ENCODE measurements around the gene MCTP2. TPM values are rescaled to one million over a fixed set of nuclear protein-coding genes. Genes with fewer than 3 reads are reported as not detected.

MCTP2 gene
- total and polyA plus RNA-seq, 2 of the 8 experiments (the other 6 are each of a cell fraction or from before 2014, with no cell fraction given): 3.4 to 4.5 TPM

DNA sequence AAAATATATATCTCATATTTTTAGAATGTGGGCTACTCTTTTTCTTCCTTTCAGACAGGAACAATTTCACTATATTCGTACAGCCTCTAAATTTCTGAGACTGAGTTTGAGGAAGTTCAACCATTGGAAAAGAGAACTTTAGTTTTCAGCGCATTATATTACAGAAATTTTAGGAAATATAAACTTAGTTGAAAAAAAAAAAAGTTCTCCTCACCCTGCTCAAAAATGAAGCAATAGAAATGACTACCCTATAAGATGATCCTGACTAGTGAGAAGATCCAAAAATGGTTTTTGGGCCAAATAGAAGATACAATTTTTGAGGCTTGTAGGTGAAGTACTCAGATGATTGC is 139.6 kb downstream of the MCTP2 start:
- Histone ChIP-seq H3K56ac (replicated peaks; ENCODE audit: insufficient read length, low read depth, low read length) (no peak overlapping the region), H3K9ac (replicated peaks in 1 of 4; ENCODE audit: extremely low read depth in 1 of 4, low read depth in 3 of 4, low read length in 3 of 4) (no peak overlapping the region), H3K9me3 (ENCODE audit: insufficient read depth in 2 of 2, low read depth in 1 of 2, low read length in 1 of 2) (no peaks in the 10 kb centered on the region), H4K5ac (ENCODE audit: insufficient read length, low read depth, low read length) (no peak overlapping the region), H3K18ac (ENCODE audit: extremely low read depth, low read length) (no peak overlapping the region), H3K4me3 (ENCODE audit: extremely low read depth in 1 of 4, insufficient read depth in 2 of 4, low read depth in 3 of 4, low read length in 4 of 4) (no peak overlapping the region), H3K23ac (ENCODE audit: insufficient read length) (no peak overlapping the region), H2AFZ (ENCODE audit: low read length) (no peak overlapping the region), H4K91ac (replicated peaks; ENCODE audit: insufficient read length, low read length) (no peak overlapping the region), H2AK5ac (ENCODE audit: low read depth, low read length) (no peak overlapping the region), H3K27ac (ENCODE audit: low read depth, low read length) (no peak overlapping the region), H3K36me3 (ENCODE audit: control insufficient read depth in 2 of 4, insufficient read depth in 4 of 4, low read length in 3 of 4) (no peaks in the 10 kb centered on the region), H3K4me1 (replicated peaks in 1 of 4; ENCODE audit: control insufficient read depth in 3 of 4, insufficient read depth in 4 of 4, low read length in 3 of 4) (no peaks in the 10 kb centered on the region), H3K79me2 (ENCODE audit: control insufficient read depth in 1 of 2, insufficient read depth in 2 of 2, low read length in 2 of 2) (no peaks in the 10 kb centered on the region), H4K20me1 (replicated peaks in 1 of 2; ENCODE audit: control insufficient read depth in 1 of 2, insufficient read depth in 2 of 2, low read length in 2 of 2) (no peaks in the 10 kb centered on the region), H3K4ac (replicated peaks; ENCODE audit: insufficient read length, low read depth, low read length) (no peak overlapping the region), H2BK120ac (replicated peaks; ENCODE audit: low read depth, low read length) (no peak overlapping the region), H4K8ac (ENCODE audit: extremely low read depth, insufficient read depth, low read length) (no peak overlapping the region), H2BK5ac (ENCODE audit: low read depth, low read length) (no peak overlapping the region), H3K14ac (ENCODE audit: insufficient read length) (no peak overlapping the region), H3K79me1 (ENCODE audit: low read depth, low read length) (no peaks in the 10 kb centered on the region), H2BK12ac (ENCODE audit: low read depth, low read length) (no peak overlapping the region), H3K23me2 (ENCODE audit: low read depth, low read length) (no peaks in the 10 kb centered on the region), H2BK15ac (ENCODE audit: low read length) (no peak overlapping the region), H3K4me2 (ENCODE audit: insufficient read depth in 1 of 2, low read depth in 2 of 2, low read length in 2 of 2) (no peak overlapping the region), H3K27me3 (replicated peaks in 1 of 4; ENCODE audit: control insufficient read depth in 3 of 4, extremely low read depth in 1 of 4, insufficient read depth in 3 of 4, low read length in 3 of 4) (no peaks in the 10 kb centered on the region), H2BK20ac (ENCODE audit: low read length) (no peak overlapping the region)
- ChIA-PET CTCF (ENCODE audit: partially characterized antibody) (interaction anchor here (0.6 kb wide), 1 partner anchor 17 kb away, joined by 3 read pairs; no protein-coding TSS in a partner anchor), POLR2A (ENCODE audit: partially characterized antibody) (no interaction called here)
- WGBS, 2 experiments (ENCODE audit: extremely low coverage in 1 of 2, insufficient coverage in 1 of 2, insufficient read length in 1 of 2, insufficient replicate concordance in 2 of 2, low coverage in 1 of 2, low lambda C conversion rate in 2 of 2, missing lambda C conversion rate in 1 of 2): 97% methylated on average over 2 of the region's 2 CpGs; no CpG with 5 or more reads in 1 of the 2 experiments
- DNase-seq (ENCODE audit: low read depth in 1 of 2, low spot score in 2 of 2) (no peak), FAIRE-seq (no peak)
- TF ChIP-seq TAF1 (IDR thresholded peaks at IDR 0.05; ENCODE audit: low read depth, low read length) (no peak), ZNF274 (IDR thresholded peaks at IDR 0.05; ENCODE audit: borderline replicate concordance, extremely low read depth, low read length) (no peak)
